D721Med (cell line): ENCODE measurements around the gene TOB1.

Source experiments
- DNase-seq: peaks from one replicate; pipeline ENCODE4 v3.0.0; 2011; ENCODE audit warnings: low spot score; ENCODE audit not compliant: insufficient read length
- FAIRE-seq: peaks from 2 replicates; lab custom pipeline; 2011; peaks lifted over from hg19 to GRCh38; lab: Jason Lieb, UNC
- TF ChIP-seq, protein P1 (sequence below): IDR thresholded peaks from 2 replicates; pipeline ENCODE4 v1.5.1; 2012; ENCODE audit warnings: mild to moderate bottlenecking, control low read depth; ENCODE audit not compliant: insufficient read depth; ENCODE audit errors: missing control alignments

The TOB1 gene

GRCh38 chr17:50893183-50893993, 27.2 kb upstream of the TOB1 start:
- DNase-seq (no peak), FAIRE-seq (no peak)
- TF ChIP-seq, protein P1, sequence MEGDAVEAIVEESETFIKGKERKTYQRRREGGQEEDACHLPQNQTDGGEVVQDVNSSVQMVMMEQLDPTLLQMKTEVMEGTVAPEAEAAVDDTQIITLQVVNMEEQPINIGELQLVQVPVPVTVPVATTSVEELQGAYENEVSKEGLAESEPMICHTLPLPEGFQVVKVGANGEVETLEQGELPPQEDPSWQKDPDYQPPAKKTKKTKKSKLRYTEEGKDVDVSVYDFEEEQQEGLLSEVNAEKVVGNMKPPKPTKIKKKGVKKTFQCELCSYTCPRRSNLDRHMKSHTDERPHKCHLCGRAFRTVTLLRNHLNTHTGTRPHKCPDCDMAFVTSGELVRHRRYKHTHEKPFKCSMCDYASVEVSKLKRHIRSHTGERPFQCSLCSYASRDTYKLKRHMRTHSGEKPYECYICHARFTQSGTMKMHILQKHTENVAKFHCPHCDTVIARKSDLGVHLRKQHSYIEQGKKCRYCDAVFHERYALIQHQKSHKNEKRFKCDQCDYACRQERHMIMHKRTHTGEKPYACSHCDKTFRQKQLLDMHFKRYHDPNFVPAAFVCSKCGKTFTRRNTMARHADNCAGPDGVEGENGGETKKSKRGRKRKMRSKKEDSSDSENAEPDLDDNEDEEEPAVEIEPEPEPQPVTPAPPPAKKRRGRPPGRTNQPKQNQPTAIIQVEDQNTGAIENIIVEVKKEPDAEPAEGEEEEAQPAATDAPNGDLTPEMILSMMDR, result no peak

DNA sequence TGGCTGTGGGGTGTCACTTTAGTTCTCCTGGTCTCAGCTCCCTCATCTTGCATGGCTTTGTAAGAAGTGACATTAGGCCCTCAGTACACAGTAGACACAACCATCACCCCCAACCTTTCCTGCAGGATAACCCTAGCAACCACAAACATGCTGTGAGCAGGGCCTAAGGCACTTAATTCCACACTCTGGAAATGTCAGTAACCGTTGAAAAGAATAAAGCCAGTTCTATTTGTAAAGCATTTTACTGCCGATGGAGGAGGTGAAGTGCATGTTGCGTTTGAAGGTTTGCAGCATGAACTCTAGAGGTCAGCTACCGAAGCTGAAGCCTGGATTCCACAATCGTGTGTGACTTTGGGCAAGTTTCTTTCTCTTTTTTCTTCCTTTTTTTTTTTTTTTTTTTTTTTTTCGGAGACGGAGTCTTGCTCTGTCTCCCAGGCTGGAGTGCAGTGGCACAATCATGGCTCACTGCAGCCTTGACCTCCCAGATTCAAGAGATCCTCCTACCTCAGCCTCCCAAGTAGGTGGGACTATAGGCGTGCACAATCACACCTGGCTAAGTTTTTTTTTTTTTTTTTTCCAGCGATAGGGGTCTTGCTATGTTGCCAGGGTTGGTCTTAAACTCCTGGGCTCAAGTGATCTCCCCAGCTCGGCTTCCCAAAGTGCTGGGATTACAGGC, 26.1 kb upstream of the TOB1 start:
- no peak for DNase-seq

DNA sequence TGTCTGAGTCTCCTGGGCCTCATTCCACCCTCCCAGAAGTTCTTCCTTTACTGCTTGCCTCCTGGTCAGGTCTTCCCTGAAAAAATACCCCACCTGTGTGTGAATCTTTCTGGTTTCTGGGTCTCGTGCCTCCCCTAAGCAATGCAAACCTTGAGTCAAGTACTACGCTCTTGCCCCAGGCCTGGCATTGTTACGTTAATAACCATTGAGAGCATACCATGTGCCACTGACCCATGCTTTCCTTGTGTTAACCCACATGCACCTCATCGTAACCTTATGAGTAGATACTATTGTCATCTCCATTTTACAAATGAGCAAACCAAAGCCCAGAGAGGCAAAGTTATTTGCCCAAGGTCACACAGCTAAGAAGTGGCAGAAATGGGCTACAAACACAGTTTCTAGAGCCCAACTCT, 25.4 kb upstream of the TOB1 start:
- DNase-seq, result no peak
- TF ChIP-seq, protein P1, result no peak
- FAIRE-seq, result no peak

More for the DNA sequence above, 26.1 kb upstream of the TOB1 start:
- FAIRE-seq, result no peak
- TF ChIP-seq, protein P1, result no peak

DNA sequence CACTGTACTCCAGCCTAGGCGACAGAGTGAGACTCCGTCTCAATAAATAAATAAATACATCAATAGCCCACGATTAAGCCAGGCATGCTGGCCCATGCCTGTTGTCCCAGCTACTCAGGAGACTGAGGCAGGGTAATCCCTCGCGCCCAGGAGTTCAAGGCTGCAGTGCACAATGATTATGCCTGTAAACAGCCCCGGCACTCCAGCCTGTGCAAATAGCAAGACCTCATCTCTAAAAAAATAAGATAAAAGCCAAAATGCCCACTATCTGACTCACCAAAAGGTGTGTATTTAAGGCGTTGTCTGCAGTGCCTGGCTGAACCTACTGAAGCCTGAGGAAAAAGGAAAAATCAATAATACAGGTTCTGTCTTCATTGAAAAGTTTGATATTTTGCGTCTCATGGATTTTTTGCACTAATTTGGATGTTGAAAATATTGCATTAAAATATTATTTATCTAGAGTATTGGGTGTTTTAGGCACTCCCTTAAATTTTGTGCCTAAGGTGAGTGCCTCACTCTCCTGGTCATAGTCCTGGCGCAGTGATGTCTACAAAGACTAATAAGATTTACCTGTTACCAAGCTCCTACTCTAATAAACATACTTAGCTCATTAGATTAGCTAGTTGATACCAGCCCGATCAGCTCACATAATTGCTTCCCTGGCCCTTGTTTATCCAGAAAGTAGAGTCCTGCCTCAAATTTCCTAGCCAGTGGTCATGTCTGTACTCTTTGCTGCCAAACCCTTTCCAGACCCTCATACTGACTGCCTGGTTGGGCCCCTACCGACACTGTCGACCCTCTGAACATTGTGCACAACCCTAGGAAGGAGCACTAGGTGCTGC, 24.7 kb upstream of the TOB1 start:
- FAIRE-seq (no peak), DNase-seq (no peak)
- TF ChIP-seq, protein P1, result no peak

DNA sequence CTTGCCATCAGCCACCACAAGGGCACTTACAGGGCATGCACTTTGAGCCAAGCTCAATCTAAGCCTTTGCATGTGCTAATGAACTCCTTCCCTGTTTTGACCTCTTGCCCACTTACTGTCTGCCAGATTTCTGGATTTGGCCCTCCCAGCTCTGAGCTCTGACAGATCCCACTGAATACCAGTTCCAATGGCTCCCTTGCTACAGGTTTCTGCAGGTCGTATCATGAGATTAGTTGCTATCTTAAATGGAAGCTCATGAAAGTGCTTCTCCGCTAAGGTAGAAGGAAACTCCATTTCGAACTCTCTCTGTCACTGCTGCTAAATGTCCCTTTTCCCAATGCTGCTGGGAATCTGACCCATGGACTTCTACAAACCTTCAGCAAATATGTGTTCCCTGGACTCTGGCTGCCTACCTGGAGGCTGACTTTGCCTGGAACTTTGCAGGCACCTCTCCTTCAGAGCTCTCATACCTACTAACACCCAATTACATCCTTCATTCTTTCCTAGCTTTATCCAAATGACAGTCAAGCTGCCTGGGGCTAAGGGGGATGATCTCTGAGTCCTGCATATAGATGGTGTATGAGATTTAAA, 23.5 kb upstream of the TOB1 start:
- TF ChIP-seq, protein P1, result no peak
- no peak for FAIRE-seq
- DNase-seq, result no peak

- DNase-seq (no peak), FAIRE-seq (no peak)
- TF ChIP-seq, protein P1, result no peak
Observed at GRCh38 chr17:50887705-50888245, 21.6 kb upstream of the TOB1 start.
